ENCODE measurements around the gene LMX1B. TPM values are rescaled to one million over a fixed set of nuclear protein-coding genes. Genes with fewer than 3 reads are reported as not detected.

The LMX1B gene
- total RNA-seq, 2 donors from 2014 or later = 0.74 to 1.3 TPM

DNA sequence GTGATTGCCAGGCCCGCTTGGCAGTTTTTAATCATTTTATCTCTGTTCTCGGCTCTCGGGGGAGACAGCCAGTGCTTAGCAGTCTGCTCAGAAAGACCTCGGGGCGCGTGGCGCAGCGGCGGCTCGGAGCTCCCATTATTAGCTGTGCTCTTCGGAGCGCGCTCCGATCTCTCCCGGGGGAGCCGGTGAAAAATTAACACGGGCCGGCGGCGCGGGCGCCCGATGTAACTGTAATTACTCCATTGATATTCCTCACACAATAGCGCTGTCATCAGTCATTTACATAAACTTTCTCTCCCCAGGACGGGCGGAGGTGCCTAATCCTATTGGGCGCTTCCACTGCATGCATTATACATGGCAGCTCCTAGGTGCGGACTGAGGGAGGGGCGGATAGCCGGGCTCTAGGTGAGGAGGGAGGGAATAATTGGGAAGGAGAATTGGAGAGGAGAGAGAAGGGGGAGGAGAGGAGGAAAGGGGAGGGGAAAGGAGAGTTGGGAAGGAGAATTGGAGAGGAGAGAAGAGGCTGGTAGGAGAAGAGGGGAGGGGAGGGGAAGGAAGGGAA lies 24.9 kb downstream of the LMX1B start:
- peaks cover 0 to 15% of the 10 kb centered on the region in 2 donors for H3K4me1 ChIP-seq
- H3K9me3 ChIP-seq = no peaks in the 10 kb centered on the region
- peaks cover 0 to 8% of the 10 kb centered on the region in 2 donors for H3K27me3 ChIP-seq
- H3K27ac ChIP-seq = no peak overlapping the region
- H3K36me3 ChIP-seq = no peaks in the 10 kb centered on the region
- H3K4me3 ChIP-seq = peak overlapping the region in 1 of 2 donors; percentile 8
- no peak for DNase-seq (ENCODE audit: low spot score)
- TF ChIP-seq, protein P1, sequence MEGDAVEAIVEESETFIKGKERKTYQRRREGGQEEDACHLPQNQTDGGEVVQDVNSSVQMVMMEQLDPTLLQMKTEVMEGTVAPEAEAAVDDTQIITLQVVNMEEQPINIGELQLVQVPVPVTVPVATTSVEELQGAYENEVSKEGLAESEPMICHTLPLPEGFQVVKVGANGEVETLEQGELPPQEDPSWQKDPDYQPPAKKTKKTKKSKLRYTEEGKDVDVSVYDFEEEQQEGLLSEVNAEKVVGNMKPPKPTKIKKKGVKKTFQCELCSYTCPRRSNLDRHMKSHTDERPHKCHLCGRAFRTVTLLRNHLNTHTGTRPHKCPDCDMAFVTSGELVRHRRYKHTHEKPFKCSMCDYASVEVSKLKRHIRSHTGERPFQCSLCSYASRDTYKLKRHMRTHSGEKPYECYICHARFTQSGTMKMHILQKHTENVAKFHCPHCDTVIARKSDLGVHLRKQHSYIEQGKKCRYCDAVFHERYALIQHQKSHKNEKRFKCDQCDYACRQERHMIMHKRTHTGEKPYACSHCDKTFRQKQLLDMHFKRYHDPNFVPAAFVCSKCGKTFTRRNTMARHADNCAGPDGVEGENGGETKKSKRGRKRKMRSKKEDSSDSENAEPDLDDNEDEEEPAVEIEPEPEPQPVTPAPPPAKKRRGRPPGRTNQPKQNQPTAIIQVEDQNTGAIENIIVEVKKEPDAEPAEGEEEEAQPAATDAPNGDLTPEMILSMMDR (IDR thresholded peaks at IDR 0.05) = no peak

- Histone ChIP-seq H3K27ac (no peak overlapping the region), H3K4me3 (no peak overlapping the region), H3K4me1 (peaks cover 0 to 15% of the 10 kb centered on the region in 2 donors), H3K9me3 (no peaks in the 10 kb centered on the region), H3K36me3 (no peaks in the 10 kb centered on the region), H3K27me3 (peaks cover 0 to 8% of the 10 kb centered on the region in 2 donors)
- TF ChIP-seq, protein P1 (IDR thresholded peaks at IDR 0.05) = no peak
- no peak for DNase-seq (ENCODE audit: low spot score)
These were observed 25.7 kb downstream of the LMX1B start for GRCh38 chr9:126639318-126640000.

- TF ChIP-seq, protein P1 (IDR thresholded peaks at IDR 0.05) = no peak
- Histone ChIP-seq H3K36me3 (no peaks in the 10 kb centered on the region), H3K4me3 (no peak overlapping the region), H3K27ac (no peak overlapping the region), H3K27me3 (peaks cover 0 to 12% of the 10 kb centered on the region in 2 donors), H3K4me1 (peaks cover 0 to 15% of the 10 kb centered on the region in 2 donors), H3K9me3 (no peaks in the 10 kb centered on the region)
- no peak for DNase-seq (ENCODE audit: low spot score)
These were observed 27.6 kb downstream of the LMX1B start for GRCh38 chr9:126641118-126641851.

DNA sequence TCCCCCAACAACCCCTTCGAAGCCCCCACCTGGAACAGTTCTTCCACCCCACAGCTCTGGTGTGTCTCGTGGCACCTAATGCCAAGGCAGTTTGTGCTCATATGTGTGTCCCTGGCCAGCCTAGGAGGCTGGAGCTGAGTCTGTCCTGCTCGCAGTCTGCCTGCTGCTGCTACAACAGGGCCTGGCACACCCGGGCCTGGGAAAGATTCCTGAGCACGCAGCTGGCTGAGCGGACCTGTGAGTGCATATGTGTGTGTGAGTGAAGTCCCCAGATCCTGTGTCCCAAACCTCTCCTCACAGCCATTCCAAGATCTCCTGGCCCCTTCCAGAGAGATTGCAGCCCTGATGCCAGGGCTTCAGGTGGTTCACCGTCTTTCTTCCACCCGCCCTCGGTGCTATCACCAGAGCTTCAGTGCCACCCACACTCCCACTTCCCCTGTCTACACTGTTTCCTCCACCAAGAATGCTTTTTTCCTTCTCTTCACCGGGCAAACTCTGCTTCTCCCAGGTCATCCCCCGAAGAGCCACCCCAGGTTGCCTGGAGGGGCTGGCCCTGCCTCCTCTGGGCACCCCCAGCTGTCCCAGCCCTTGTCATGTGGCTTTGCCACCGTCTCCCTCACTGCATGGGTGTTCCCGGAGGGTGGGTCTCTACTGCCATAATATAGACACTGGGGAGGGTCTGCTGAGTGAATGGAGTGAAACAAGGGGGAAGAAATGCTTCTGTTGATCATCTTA lies 28.4 kb downstream of the LMX1B start:
- Histone ChIP-seq H3K4me3 (no peak overlapping the region), H3K27ac (no peak overlapping the region), H3K36me3 (no peaks in the 10 kb centered on the region), H3K4me1 (peaks cover 0 to 15% of the 10 kb centered on the region in 2 donors), H3K27me3 (peaks cover 0 to 12% of the 10 kb centered on the region in 2 donors), H3K9me3 (no peaks in the 10 kb centered on the region)
- TF ChIP-seq, protein P1 (IDR thresholded peaks at IDR 0.05) = no peak
- no peak for DNase-seq (ENCODE audit: low spot score)

- Histone ChIP-seq H3K36me3 (no peaks in the 10 kb centered on the region), H3K27me3 (peaks cover 0 to 12% of the 10 kb centered on the region in 2 donors), H3K27ac (no peak overlapping the region), H3K4me3 (no peak overlapping the region), H3K4me1 (peaks cover 0 to 14% of the 10 kb centered on the region in 2 donors), H3K9me3 (no peaks in the 10 kb centered on the region)
- no peak for DNase-seq (ENCODE audit: low spot score)
- TF ChIP-seq, protein P1 (IDR thresholded peaks at IDR 0.05) = no peak
These were observed 29.1 kb downstream of the LMX1B start for GRCh38 chr9:126642839-126643238.

Measured in right atrium auricular region (tissue), 2 donors.